Measurements from ENCODE around the gene LGALSL.

DNA sequence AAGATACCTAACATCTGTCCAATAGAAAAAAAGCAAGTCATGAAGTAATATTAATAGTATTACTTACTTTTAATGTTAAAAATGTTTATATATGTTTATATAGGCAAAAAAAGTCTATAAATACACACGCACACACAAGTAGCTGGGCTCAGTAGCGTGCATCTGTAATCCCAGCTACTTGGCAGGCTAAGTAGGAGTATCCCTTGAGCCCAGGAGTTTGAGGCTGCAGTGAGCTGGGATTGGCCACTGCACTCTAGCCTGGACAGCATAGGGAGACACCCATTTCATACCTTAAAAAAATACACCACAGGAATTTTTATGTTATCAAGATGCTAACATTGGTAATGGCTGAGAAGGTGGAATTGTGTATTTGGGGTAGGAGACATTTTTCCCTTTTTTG lies 52.7 kb downstream of the LGALSL start:
- TF ChIP-seq CEBPB (tag; IDR thresholded peaks at IDR 0.05) (no peak), RFX5 (IDR thresholded peaks at IDR 0.05; ENCODE audit: low read depth, low read length) (no peak), CTBP1 (IDR thresholded peaks at IDR 0.05; ENCODE audit: borderline replicate concordance) (no peak), ZNF212 (CRISPR knock-in tag; IDR thresholded peaks at IDR 0.05) (no peak), ZNF12 (CRISPR knock-in tag; IDR thresholded peaks at IDR 0.05) (no peak), MCM3 (IDR thresholded peaks at IDR 0.05) (no peak), HMG20B (CRISPR knock-in tag; IDR thresholded peaks at IDR 0.05) (no peak), KAT2B (IDR thresholded peaks at IDR 0.05; ENCODE audit: low read depth, low read length) (no peak), PYGO2 (tag; IDR thresholded peaks at IDR 0.05) (no peak)
- TF ChIP-seq, protein P1, sequence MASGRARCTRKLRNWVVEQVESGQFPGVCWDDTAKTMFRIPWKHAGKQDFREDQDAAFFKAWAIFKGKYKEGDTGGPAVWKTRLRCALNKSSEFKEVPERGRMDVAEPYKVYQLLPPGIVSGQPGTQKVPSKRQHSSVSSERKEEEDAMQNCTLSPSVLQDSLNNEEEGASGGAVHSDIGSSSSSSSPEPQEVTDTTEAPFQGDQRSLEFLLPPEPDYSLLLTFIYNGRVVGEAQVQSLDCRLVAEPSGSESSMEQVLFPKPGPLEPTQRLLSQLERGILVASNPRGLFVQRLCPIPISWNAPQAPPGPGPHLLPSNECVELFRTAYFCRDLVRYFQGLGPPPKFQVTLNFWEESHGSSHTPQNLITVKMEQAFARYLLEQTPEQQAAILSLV (tag; IDR thresholded peaks at IDR 0.05) = no peak
- TF ChIP-seq, protein P2, sequence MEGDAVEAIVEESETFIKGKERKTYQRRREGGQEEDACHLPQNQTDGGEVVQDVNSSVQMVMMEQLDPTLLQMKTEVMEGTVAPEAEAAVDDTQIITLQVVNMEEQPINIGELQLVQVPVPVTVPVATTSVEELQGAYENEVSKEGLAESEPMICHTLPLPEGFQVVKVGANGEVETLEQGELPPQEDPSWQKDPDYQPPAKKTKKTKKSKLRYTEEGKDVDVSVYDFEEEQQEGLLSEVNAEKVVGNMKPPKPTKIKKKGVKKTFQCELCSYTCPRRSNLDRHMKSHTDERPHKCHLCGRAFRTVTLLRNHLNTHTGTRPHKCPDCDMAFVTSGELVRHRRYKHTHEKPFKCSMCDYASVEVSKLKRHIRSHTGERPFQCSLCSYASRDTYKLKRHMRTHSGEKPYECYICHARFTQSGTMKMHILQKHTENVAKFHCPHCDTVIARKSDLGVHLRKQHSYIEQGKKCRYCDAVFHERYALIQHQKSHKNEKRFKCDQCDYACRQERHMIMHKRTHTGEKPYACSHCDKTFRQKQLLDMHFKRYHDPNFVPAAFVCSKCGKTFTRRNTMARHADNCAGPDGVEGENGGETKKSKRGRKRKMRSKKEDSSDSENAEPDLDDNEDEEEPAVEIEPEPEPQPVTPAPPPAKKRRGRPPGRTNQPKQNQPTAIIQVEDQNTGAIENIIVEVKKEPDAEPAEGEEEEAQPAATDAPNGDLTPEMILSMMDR (IDR thresholded peaks at IDR 0.05 in 2 of 3, conservative IDR thresholded peaks at IDR 0.05 in 1 of 3; ENCODE audit: insufficient read depth in 2 of 3, low read depth in 1 of 3, low read length in 3 of 3) = no peak
- TF ChIP-seq, protein P3, sequence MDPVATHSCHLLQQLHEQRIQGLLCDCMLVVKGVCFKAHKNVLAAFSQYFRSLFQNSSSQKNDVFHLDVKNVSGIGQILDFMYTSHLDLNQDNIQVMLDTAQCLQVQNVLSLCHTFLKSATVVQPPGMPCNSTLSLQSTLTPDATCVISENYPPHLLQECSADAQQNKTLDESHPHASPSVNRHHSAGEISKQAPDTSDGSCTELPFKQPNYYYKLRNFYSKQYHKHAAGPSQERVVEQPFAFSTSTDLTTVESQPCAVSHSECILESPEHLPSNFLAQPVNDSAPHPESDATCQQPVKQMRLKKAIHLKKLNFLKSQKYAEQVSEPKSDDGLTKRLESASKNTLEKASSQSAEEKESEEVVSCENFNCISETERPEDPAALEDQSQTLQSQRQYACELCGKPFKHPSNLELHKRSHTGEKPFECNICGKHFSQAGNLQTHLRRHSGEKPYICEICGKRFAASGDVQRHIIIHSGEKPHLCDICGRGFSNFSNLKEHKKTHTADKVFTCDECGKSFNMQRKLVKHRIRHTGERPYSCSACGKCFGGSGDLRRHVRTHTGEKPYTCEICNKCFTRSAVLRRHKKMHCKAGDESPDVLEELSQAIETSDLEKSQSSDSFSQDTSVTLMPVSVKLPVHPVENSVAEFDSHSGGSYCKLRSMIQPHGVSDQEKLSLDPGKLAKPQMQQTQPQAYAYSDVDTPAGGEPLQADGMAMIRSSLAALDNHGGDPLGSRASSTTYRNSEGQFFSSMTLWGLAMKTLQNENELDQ (CRISPR knock-in tag; IDR thresholded peaks at IDR 0.05; ENCODE audit: borderline replicate concordance) = no peak

Measured in K562 (cell line).